Pancreas (tissue), 10 donors: ENCODE results near the gene BUB3. TPM values are rescaled to one million over a fixed set of nuclear protein-coding genes. Genes with fewer than 3 reads are reported as not detected.
"Not testable (repeated sequence)": the region's sequence is repeated elsewhere in the genome, so short reads cannot be mapped to it uniquely, and the experiment has no call there.

ENCODE experiments used
- ATAC-seq, 4 donors: fragments of 200-7000 bp; cut with Tn5 transposase; one replicate each; pipeline versions ENCODE4 v1.8.0 to v1.9.1; 2020; ENCODE audit warnings: mild to moderate bottlenecking in 4 of 4, moderate library complexity in 4 of 4
- DNase-seq, 6 donors: peaks; one replicate each; pipeline ENCODE4 v3.0.0-alpha.2; 2020
- FAIRE-seq: peaks from 2 replicates; lab custom pipeline; 2012; peaks lifted over from hg19 to GRCh38; lab: Jason Lieb, UNC
- H3K27ac ChIP-seq, 4 donors: fragments of 200-600 bp; sonication (generic); 1 replicate in 3 of 4; 2 replicates in 1 of 4; pipeline versions ENCODE4 v1.5.0 to v1.8.0; 2020
- H3K27me3 ChIP-seq, 4 donors: fragments of 200-600 bp; one replicate each; pipeline ENCODE4 v1.8.0; 2021
- H3K36me3 ChIP-seq, 3 donors: fragments of 200-600 bp; sonication (generic) in 1 of 3; one replicate each; pipeline versions ENCODE4 v1.5.0 to v1.8.0; 2020 to 2021
- H3K4me1 ChIP-seq, 3 donors: fragments of 200-600 bp; one replicate each; pipeline ENCODE4 v1.8.0; 2021
- H3K4me3 ChIP-seq, 4 donors: fragments of 200-600 bp; sonication (generic) in 2 of 4; one replicate each; pipeline versions ENCODE4 v1.5.0 to v1.8.0; 2020 to 2021
- H3K9me3 ChIP-seq, 4 donors: fragments of 200-600 bp; one replicate each; pipeline ENCODE4 v1.8.0; 2021
- CTCF ChIP-seq, 4 donors: fragments of 200-600 bp; sonication (generic) in 3 of 4; IDR thresholded peaks; one replicate each; pipeline versions ENCODE4 v1.5.0 to v1.8.0; 2021; ENCODE audit warnings: antibody characterized with exemption in 4 of 4
- WGBS, 2 donors: extraction: QIAGEN DNeasy Blood & Tissue Kit; methylation state at CpG; one replicate each; pipeline ENCODE4 v1.1.7; 2013; 5-methylcytosine and 5-hydroxymethylcytosine counted together
- intact Hi-C, 3 donors: fragments of 100-400 bp; cut with DNase I; formaldehyde crosslinking; loops; one replicate each; pipeline versions ENCODE4 v1.11.1 to v1.14.2; 2022
- polyA plus RNA-seq, 2 donors: library from polyadenylated mRNA; stranded (reverse); fragments of 200-250 nt; gene quantifications; one replicate each; pipeline ENCODE4 v1.2.3, GENCODE V29; 2013
- total RNA-seq, 6 donors: library from RNA; stranded (reverse); fragmentation: NEBNext Ultra II Directional in 4 of 6; extraction: Animal tissue kit (Norgen Biotek cat#: 25700) in 4 of 6; gene quantifications; one replicate each; pipeline versions ENCODE4 v1.2.1 to v1.2.4, GENCODE V29; 2021 to 2023
- donor health status: healthy with polysubstance abuse.
- donor health status: DM: no; HTN: no; CAD: no; lungs with moderate emphysema.
- donor health status: DM: no; HTN: no; CAD: no.
- donor health status: control.
- donor health status: control.
- donor health status: Bipolar disorder and iron deficiency.
- donor health status: DM: yes; HTN: yes; CAD: no.
- donor health status: DM: no; HTN: no; CAD: no.
- donor health status: DM: no; HTN: no; CAD: no.
- donor health status: DM: yes; HTN: yes; CAD: no.

Gene BUB3
- total and polyA plus RNA-seq, 8 donors, result 10.0 to 33.8 (median 23.0) TPM

- H3K4me3 ChIP-seq, result no peak overlapping the region
- H3K9me3 ChIP-seq, result no peaks in the 10 kb centered on the region
- no peak overlapping the region for H3K27ac ChIP-seq
- intact Hi-C loops, result no loop called here
- FAIRE-seq (no peak), DNase-seq (no peak), ATAC-seq (no peak)
- WGBS, 2 donors, result 94 to 98% methylated on average over 4 of the region's 4 CpGs
- H3K4me1 ChIP-seq, result no peaks in the 10 kb centered on the region
- no peaks in the 10 kb centered on the region for H3K27me3 ChIP-seq
- H3K36me3 ChIP-seq, result no peaks in the 10 kb centered on the region
- no peak for TF ChIP-seq CTCF (IDR thresholded peaks at IDR 0.05)
Observed at GRCh38 chr10:123170961-123171360, 16.8 kb downstream of the BUB3 start.

- H3K4me3 ChIP-seq, DNase-seq, FAIRE-seq, H3K27me3 ChIP-seq, H3K9me3 ChIP-seq, H3K36me3 ChIP-seq, H3K4me1 ChIP-seq, intact Hi-C loops, ATAC-seq, H3K27ac ChIP-seq: not testable (repeated sequence)
- 92 to 95% methylated on average over 10 of the region's 10 CpGs for WGBS, 2 donors
Observed at GRCh38 chr10:123171616-123172015, 17.4 kb downstream of the BUB3 start.

- H3K9me3 ChIP-seq, result no peaks in the 10 kb centered on the region
- intact Hi-C loops, result no loop called here
- FAIRE-seq, result no peak
- no peak overlapping the region for H3K4me3 ChIP-seq
- TF ChIP-seq CTCF (IDR thresholded peaks at IDR 0.05), result no peak
- no peak for ATAC-seq
- no peaks in the 10 kb centered on the region for H3K4me1 ChIP-seq
- no peak for DNase-seq
- H3K27me3 ChIP-seq, result no peaks in the 10 kb centered on the region
- no peaks in the 10 kb centered on the region for H3K36me3 ChIP-seq
- WGBS, 2 donors, result 71 to 76% methylated on average over 9 of the region's 9 CpGs
- no peak overlapping the region for H3K27ac ChIP-seq
Observed at GRCh38 chr10:123175389-123176387, 21.5 kb downstream of the BUB3 start.

GRCh38 chr10:123178390-123178789, 24.2 kb downstream of the BUB3 start:
- H3K27me3 ChIP-seq, H3K27ac ChIP-seq, DNase-seq, H3K4me1 ChIP-seq, H3K4me3 ChIP-seq, intact Hi-C loops, H3K36me3 ChIP-seq, FAIRE-seq, ATAC-seq, H3K9me3 ChIP-seq: not testable (repeated sequence)
- 90 to 92% methylated on average over 4 of the region's 4 CpGs for WGBS, 2 donors

- DNase-seq (no peak), FAIRE-seq (no peak), ATAC-seq (no peak)
- no peak overlapping the region for H3K4me3 ChIP-seq
- no peaks in the 10 kb centered on the region for H3K4me1 ChIP-seq
- 90 to 92% methylated on average over 7 of the region's 7 CpGs for WGBS, 2 donors
- H3K27me3 ChIP-seq, result no peaks in the 10 kb centered on the region
- H3K27ac ChIP-seq, result no peak overlapping the region
- no peaks in the 10 kb centered on the region for H3K36me3 ChIP-seq
- TF ChIP-seq CTCF (IDR thresholded peaks at IDR 0.05), result no peak
- intact Hi-C loops, result no loop called here
- no peaks in the 10 kb centered on the region for H3K9me3 ChIP-seq
Observed at GRCh38 chr10:123180101-123181090, 26.2 kb downstream of the BUB3 start.
